ENCODE measurements around the gene FOXA1.

The FOXA1 gene

DNA sequence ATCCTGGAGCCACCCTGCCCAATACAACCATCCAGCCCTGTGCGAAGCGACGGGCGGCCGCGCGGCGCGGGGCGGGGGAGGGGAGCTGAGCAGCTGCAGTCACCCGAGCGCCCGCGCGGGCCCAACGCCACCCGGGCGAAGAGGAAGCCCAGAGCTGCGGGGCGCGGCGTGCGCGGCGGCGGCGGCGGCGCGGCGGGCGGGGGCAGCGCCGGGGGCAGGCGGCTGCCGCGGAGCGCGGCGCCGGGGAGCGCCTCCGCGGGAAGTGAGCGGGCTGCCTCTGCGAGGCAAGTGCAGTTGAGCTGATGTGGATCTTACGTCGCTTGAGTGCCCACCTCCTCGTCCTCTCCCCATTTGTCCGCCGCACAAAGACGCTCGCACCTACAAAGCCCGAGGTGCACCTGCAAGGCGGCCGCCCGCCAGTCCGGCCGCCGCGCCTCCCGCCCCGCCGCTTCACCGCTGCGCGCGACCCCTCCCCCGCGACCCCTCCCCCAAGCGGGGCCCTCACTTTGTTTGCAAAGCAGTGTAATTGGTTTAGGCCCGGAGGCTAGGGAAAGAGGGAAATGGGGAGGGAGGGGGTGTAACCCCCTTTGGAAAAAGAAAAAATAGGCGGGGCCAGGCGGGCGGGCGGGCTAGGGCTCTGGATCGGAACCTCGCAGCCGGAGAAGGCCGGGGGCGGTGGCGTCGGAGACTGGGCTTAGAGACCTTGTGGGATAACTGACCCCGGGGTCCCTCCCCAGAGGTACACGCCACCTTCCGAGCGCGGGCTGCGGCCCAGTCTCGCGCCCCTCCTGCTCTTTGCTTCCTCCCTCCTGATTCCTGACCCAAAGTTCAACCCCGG lies at the start of gene FOXA1, which contains the start of gene TTC6:
Gene FOXA1, minus strand, starts transcription at position 279 of the 838 bp plus-strand sequence. Its CDS starts 277 bp downstream, at position 2.
Gene TTC6, plus strand, starts transcription at position 659 of the 838 bp plus-strand sequence. CDS start 26,436 bp downstream, outside the sequence.
- DNase-seq: peak; percentile 100

DNA sequence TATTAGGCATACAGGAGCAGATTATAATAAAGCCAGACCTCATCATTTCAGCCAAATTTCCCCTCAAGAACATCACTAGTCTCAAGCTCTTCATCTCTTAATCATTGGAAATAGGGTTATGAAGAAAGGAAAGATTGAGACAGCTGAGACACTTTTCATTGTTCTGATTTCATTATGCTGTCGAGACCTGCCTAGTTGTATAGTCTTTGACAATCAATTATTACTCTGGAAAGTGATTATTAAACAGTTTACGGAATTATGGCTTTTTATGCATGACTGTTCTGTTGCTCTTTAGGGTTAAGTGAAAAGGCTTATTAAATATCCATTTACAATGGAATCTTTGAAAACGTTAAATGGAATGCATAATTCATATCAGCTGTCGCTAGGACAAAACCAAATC lies 48.7 kb upstream of the FOXA1 start:
- DNase-seq: no peak

DNA sequence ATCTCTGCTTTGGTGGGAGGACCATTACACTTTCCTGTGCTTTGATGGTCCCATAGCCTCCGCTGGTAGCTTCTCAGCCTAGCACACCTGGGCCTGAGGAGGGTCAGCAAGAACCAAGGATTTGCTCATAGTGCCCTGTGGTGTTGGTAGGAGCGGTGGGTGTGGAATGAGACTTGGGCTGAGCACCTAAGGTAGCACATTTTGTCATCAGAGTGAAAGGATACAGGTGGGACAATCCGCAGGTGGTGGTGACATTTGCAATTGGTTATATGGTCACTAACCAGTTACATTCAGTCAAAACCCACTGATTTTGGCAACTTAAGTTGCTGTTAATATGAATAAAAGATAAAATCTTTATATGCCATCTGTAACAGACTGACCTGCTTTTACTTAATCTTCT lies 47.1 kb upstream of the FOXA1 start:
- no peak for DNase-seq

DNA sequence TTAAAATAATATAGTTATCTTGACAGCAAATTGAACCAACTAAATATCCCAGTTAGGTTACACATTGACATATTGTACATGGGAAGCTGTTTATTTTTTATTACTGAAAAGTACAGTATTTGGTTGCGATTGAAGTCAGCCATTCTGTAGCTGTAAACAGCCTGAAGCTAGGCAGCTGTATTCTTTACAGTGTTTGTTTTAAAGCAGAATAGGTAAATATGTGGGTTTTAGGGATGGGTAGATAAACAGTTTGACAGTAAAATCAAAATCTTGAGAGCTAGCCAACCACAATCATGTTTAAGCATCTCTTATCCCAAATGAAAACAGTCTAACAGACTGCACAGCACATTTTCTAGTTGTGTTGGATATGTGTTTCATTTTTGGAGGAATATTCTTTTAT lies 46.1 kb upstream of the FOXA1 start:
- peak; percentile 36 for DNase-seq

DNA sequence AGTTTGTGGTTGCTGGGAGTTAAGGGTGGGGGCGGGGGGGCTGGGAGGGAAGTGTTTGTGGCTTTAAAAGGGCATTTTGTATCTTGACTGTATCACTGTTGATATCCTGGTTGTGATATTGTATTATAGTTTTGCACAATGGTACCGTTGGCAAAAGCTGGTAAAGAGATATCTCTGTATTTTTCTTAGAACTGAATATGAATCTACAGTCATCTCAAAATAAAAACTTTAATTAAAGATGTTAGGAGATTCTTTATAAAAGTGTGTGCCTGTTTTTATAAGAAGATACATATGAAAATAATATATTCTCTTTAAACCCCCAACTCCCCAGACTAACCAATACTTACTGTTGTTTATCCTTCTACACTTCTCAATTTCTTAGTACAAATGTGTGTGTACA lies 43.5 kb upstream of the FOXA1 start:
- DNase-seq: no peak

DNA sequence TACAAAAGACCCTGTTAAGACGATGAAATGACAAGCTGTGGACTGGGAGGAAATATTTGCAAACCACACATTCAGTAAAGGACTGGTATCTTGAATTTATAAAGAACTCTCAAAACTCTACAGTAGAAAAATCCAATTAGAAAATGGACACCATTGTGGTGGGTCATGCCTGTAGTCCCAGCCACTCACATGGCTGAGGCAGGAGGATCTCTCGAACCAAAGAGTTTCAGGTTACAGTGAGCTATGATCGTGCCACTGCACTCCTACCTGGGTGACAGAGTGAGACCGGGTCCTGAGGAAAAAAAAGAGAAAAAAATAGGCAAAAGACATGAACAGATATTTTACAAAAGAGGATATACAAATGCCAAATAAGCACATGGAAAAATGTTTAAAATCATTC lies 42.3 kb upstream of the FOXA1 start:
- DNase-seq: peak; percentile 16

DNA sequence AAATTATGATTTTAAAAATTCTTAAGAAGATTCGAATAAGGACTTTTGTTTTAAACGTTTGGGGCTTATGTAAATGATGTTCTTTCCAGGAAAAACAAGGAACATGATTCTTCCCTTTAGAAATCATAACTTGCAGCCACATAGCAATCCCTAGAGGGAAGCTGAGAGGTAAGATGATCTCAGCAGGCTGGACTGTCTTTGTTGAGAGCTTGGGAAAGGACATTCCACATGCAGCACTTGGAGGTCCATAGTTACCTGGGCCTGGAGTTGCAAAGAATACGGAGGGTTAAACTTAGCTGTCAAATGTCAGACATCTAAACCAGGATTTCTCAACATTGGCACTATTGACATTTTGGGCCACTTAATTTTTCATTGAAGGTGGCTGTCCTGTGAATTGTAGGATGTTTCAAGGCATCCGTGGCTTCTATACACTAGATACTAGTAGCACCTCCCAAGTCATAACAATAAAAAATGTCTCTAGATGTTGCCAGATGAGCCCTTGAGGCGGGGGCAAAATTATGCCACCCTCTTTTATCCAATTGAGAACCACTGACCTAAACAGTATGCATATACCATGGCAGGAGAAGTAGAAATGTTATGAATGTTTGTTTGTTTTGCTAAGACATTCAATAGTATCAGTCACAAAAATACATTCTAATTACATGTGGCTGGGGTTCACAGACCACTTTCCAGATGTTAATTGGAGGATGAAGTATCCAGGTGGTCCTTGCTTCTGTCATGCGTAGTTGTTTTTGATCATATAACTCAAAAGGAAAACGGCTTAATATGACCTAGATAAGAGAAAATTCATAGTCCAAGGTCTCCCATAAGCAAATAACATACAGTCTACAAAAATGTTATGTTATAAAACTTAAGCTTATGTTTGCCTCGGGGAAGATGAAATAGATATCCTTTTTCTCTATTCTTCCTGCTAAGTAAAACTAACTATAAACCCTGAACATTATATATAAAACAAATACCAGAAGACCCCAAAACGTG lies 30.8 kb upstream of the FOXA1 start:
- no peak for DNase-seq

DNA sequence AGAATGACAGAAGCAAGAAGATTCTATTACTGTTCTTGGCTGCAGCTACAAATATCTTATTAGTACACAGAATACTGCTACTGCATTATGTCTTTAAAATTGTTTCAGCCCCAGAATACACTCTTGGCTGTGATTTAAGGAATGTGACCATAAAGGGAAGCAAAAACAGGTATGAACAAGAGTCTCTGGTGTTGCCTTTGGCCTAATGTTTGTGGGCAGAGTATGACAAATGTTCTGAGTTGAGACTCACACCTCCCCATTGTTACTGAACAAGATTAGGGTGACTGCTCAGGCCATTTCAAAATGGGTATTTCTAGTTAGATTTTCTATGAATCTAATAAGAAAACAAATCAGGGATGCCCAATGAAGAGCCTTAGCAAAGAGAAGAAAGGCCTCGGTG lies 28.9 kb upstream of the FOXA1 start:
- no peak for DNase-seq

DNA sequence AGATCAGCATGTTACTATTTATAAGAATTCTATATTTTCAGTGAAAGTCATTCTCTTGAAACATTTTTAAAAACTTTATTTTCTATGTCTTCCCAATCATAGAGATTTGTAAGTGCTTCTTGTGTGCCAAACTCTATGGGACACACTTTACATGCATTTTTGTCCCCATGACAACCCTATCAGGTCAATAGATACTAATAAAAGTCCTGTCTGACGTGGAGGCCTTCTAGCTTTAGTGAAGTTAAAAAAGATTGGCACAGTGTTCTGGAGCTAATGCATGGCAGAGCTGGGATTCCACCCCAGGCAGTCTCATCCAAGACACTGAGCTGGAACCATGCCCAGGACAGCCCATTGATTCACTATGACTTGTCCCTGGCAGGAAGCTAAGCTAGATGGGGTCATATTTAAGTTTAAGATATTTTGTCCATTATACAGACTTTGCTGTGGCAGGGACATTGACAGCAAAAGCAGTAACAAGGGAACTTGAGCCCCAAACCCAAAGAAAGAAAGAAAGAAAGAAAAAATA lies 28.4 kb upstream of the FOXA1 start:
- peak; percentile 33 for DNase-seq

DNA sequence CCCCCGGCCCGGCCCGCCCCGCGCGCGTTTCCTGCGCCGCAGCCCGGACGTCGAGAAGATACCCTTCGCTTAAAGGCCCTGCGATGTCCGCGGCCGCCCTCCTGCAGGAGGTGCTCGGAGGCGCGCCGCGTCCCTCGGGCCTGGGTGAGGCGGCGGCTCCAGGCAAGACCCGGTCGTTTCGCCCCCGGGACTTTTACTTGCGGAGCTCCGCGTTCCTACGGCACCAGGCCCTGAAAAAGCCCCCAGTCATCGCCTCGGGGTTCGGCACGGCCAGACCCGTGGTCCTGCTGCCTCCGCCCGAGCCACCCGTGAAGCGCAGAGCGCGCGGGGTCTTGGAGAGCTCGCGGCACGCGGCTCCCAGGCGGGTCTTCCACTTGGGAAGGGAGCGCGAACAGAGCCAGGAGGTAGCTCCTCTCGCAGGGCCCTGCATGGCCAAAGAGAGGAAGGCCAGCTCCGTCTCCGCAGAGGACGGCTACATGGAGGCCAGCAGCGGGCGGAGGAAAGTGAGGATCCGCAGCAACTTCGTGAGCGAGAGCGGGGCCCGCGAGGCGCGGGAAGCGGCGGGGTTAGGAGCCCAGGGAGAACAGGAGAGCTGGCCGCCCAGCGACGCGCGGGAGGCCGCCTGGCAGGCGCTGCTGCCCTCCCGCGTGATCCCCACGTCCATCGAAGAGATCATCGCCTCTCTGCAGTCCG lies 27.3 kb upstream of the FOXA1 start:
- DNase-seq: no peak

DNA sequence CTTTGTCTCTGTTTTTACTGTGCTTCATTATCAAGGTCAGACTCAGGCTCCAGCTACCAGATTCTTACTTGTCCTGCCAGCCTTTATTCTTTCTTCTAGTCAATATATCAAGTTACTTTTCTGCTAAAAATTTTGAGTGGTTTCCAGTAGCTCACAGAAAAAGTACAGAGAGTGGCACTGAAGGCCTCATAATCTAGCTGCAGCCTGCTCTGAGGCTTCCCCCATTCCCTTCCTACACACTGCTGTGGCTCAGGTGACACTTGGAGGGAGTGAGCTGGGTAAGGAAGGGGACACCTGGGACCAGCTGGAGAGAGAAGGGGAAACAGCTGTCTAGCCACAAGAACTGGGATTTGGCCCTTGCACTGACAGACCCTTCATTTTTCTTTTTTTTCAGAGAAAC lies 25.8 kb upstream of the FOXA1 start:
- DNase-seq: no peak

DNA sequence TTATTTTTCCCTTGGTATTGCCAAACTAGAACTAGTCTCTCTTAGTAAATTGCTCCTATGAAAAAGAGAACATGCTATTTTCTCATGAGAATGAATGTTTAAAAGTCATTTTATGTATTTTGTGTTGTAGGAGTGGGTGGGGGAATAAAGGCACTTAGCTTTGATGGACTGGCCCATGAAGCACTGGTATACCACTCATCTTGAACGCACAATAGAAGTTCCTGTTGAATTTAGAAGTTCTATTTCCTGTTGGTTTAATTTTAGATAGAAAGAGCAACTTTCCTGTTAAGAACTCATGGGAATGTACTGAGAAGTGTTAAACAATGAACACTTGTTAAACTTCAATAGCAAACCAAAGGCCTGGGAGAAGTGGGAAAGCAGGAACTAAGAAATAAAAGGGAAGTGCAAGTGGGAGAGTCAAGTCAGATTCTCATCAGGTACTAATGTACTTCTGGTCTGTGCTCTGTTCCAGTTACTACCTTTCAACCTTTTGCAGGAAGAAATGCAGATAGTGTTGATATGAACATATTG lies 23.5 kb upstream of the FOXA1 start:
- no peak for DNase-seq

DNA sequence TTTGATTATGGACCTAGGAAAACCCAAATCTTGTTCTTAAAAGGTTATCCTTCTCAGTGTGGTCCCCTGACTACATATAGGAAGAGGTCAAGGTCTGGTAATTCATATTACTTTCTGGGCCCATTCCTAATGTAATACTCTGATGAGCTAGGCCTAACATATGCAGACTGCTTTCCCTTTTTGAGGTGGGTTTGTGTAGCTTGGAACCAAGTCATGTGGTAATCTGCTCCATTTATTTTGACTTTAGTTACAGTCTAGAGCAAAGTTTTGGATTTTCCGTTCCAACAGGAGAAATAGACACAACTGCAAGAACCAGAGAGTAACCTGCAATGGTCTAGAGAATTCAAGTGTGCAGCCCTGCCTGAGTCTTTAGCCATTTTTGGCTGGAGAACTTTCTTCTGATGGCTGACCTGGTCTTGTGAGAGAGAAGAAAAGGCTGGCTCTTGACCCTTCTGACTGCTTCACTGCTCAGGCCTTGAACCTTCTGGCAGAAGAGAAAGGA lies 22.9 kb upstream of the FOXA1 start:
- no peak for DNase-seq

DNA sequence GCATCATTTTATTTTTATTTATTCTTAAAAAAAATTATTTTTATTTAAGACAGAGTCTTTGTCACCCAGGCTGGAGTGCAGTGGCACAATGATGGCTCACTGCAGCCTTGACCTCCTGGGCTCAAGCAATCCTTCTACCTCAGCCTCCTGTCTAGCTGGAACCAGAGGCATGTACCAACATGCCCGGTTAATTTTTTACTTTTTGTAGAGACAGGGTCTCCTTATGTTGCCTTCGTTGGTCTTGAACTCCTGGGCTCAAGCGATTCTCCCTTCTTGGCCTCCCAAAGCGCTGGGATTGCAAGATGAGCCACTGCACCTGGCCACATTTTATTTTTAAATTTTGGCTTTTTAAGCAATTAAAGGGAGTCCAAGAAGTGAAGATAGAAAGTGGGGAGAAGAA lies 21.8 kb upstream of the FOXA1 start:
- DNase-seq: no peak

DNA sequence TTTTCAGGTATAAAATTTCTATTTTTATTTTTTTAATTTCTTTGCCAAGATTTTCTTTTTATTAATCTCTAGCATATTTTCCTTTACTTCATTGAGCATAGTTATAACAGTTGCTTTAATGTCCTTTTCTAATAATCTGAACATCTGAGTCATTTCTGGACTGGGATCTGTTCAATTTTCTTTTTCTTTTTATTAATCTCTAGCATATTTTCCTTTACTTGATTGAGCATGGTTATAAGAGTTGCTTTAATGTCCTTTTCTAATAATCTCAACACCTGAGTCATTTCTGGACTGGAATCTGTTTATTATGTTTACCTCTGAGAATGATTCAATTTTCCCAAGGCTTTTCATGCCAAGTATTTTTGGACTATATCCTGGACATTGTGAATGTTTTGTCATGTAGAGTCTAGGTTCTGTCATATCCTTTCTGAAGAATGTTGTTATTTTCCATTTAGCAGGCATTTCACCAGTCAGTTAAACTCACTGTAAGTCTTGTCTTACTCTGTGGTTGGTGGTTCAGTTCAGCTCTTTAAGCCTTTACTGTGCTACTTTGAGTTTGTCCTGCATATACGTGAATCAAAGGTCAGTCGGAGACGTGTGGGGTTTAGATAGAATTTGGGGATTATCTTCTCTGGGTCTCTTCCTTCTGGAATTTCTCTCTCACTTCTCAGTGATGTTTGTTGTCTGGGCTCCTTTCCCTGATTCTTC lies 20.7 kb upstream of the FOXA1 start:
- no peak for DNase-seq

DNA sequence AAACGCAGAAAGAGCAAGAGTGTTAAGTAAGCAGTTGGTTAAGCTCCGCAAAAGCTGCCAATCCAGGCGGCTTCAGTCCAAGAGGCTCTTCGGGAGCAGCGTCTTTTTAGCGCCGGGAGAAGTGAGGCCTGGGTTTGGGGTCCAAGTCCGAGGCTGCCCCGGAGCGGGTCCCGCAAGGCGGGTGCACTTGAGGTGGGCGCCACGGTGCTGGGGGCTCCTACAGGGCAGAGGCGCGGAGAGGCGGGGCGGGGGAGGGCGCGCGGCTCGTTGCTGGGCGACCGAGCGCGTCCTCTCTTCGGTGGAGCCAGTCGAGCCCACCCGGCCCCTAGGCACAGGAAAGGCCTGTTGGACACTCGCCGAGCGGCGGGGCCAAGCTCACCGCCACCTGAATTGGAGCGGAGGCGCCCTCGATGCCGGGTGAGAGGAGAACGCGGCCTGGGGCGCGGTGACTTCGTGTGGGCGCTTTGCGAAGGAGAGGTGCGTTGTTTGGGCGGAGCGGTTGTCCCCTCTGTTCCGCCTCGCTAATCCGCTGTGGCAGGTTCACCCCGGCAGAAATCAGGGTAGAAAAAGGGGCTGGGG lies 16.0 kb upstream of the FOXA1 start:
- no peak for DNase-seq

DNA sequence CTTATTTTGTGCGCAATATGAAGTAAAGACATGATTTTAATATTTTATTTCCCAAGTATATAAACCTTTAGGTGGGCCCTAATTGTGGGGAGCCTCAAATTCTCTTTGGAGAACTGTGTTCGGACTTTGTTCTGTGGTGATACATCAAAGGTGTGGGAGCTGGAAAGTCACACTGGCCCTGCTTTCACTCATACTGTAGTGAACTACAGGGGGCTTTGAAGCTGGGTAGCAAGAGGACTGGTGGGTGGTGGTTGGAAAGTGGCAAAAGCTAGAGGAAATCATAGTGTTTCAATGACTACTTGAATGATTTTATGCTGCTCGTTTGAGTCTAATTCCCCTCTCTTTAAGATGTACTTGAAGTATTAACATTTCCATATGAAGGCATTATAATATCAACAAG lies 13.6 kb upstream of the FOXA1 start:
- no peak for DNase-seq

DNA sequence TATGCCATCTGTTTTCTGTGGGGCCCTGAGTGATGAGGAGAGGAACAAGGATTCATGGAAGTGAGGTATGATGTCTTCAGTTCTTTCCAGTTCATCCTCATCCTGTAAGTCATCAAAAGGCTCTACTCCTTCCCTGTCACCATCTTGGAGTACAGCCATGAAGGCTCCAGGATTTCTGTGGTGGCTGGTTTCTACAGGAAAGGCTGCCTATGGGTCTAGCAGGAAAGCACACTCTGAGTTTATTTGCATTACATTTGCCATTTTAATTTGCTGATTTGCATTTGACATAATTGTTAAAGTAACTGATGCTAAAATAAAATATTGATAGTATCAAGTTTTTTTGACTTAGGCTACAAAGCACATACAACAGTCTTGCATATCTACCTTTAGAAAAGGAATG lies 11.6 kb upstream of the FOXA1 start:
- no peak for DNase-seq

DNA sequence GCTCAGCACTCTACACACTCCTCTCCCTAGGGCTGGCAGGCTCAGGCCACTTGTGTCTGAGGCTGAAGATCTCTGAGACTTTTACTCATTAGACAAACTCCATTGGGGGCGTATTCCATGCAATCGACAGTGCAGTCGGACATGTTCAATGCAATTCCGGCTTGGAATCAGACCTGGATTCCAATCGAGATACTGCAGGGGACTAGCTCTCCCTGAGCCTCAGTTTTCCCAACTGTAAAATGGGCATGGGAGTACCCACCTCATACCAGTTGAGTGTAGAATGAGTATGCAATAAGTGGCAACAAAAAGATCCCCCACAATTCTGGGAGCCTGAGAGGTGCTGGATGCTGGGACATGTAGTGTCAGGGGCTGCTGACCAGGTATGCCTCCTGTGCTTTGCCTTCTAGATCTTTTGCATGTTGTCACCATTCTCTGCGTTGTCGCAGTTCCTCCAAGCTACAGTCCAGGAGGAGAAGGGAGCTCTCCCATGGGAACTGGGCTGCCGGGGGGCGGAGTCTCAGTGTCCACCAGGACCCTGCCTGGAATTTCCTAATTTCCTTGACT lies 8.7 kb upstream of the FOXA1 start:
- no peak for DNase-seq

DNA sequence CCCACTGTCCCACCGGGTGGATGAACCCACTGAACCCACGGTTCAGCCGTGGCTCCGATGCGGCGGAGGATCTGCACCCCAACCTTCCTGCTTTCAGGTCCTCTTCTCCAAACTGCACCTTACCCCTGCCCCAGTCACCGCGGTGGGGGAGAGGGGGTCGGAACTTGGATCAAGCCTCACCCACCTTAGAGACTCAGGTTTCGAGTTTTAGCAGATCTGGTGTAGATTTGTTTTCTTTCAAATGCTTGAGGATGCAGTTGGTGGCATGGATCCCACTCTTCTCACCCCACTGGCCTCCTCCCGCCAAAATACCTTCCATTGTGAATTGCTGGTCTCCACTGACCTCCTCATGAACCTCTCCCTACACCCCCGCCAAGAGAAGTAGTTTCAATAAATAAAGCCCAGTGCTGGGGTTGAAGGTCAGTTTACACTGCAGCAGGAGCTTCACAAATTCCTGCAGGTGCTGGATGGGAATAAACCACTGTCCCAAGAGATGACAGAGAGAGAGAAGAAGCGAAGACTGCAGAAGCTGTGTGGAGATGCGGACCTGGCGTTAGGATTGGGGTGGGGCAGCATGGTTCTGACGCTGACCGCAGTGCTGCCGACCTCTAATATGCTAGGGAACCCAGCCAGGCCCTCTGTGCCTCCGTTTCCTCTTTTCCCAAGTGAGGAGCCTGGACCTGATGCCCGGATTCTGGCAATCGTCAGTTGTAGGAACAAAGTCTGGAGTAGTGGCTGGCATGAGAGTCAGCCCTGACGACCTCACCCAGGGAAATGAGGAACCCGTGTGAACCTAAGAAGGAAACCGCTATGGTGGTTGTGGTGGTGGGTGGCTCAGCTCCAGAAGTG lies 7.8 kb upstream of the FOXA1 start:
- no peak for DNase-seq
